ENCODE measurements around the gene PRR3. TPM values are rescaled to one million over a fixed set of nuclear protein-coding genes. Genes with fewer than 3 reads are reported as not detected.

The PRR3 gene
- total RNA-seq, 1 donor from 2014 or later: 17.1 TPM

DNA sequence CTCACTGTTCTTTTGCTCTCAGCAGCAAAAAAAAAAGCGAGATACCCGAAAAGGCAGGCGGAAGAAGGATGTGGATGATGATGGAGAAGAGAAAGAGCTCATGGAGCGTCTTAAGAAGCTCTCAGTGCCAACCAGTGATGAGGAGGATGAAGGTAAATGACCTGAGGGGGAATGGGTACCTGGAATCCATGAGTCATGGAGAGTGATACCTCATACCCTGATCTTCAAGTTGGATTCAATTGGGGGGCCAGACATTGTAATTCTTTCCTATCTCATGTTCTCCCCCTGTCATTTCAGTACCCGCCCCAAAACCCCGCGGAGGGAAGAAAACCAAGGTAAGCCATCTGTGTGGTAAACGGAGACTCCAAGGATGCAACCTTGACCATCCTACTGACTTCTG is 21.0 kb downstream of the PRR3 start:
- Mint-ChIP-seq H3K27ac (ENCODE audit: unreplicated experiment) (no peak overlapping the region), H3K9me3 (ENCODE audit: unreplicated experiment) (no peaks in the 10 kb centered on the region)
- TF ChIP-seq, protein P1, sequence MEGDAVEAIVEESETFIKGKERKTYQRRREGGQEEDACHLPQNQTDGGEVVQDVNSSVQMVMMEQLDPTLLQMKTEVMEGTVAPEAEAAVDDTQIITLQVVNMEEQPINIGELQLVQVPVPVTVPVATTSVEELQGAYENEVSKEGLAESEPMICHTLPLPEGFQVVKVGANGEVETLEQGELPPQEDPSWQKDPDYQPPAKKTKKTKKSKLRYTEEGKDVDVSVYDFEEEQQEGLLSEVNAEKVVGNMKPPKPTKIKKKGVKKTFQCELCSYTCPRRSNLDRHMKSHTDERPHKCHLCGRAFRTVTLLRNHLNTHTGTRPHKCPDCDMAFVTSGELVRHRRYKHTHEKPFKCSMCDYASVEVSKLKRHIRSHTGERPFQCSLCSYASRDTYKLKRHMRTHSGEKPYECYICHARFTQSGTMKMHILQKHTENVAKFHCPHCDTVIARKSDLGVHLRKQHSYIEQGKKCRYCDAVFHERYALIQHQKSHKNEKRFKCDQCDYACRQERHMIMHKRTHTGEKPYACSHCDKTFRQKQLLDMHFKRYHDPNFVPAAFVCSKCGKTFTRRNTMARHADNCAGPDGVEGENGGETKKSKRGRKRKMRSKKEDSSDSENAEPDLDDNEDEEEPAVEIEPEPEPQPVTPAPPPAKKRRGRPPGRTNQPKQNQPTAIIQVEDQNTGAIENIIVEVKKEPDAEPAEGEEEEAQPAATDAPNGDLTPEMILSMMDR (IDR thresholded peaks at IDR 0.05): no peak

GRCh38 chr6:30583921-30584320 is 26.8 kb downstream of the PRR3 start:
- no peaks in the 10 kb centered on the region for H3K9me3 Mint-ChIP-seq (ENCODE audit: unreplicated experiment)
- no peaks in the 10 kb centered on the region for H3K4me1 Mint-ChIP-seq (ENCODE audit: unreplicated experiment)
- peaks cover 65% of the 10 kb centered on the region for H3K36me3 Mint-ChIP-seq (ENCODE audit: unreplicated experiment)
- H3K27ac Mint-ChIP-seq (ENCODE audit: unreplicated experiment): no peak overlapping the region
- TF ChIP-seq, protein P1 (IDR thresholded peaks at IDR 0.05): no peak
- no peaks in the 10 kb centered on the region for H3K27me3 Mint-ChIP-seq (ENCODE audit: unreplicated experiment)
- DNase-seq (ENCODE audit: extremely low spot score, unreplicated experiment): no peak
- H3K4me3 Mint-ChIP-seq (ENCODE audit: unreplicated experiment): no peak overlapping the region

More for the DNA sequence above, 21.0 kb downstream of the PRR3 start:
- Mint-ChIP-seq H3K36me3 (ENCODE audit: unreplicated experiment) (peaks cover 53% of the 10 kb centered on the region), H3K27me3 (ENCODE audit: unreplicated experiment) (no peaks in the 10 kb centered on the region), H3K4me3 (ENCODE audit: unreplicated experiment) (no peak overlapping the region), H3K4me1 (ENCODE audit: unreplicated experiment) (peaks cover 15% of the 10 kb centered on the region)
- DNase-seq (ENCODE audit: extremely low spot score, unreplicated experiment): no peak

- TF ChIP-seq, protein P1 (IDR thresholded peaks at IDR 0.05): no peak
- no peak for DNase-seq (ENCODE audit: extremely low spot score, unreplicated experiment)
- Mint-ChIP-seq H3K4me3 (ENCODE audit: unreplicated experiment) (no peak overlapping the region), H3K36me3 (ENCODE audit: unreplicated experiment) (peaks cover 46% of the 10 kb centered on the region), H3K27ac (ENCODE audit: unreplicated experiment) (no peak overlapping the region), H3K4me1 (ENCODE audit: unreplicated experiment) (no peaks in the 10 kb centered on the region), H3K27me3 (ENCODE audit: unreplicated experiment) (no peaks in the 10 kb centered on the region), H3K9me3 (ENCODE audit: unreplicated experiment) (no peaks in the 10 kb centered on the region)
Measured at GRCh38 chr6:30589754-30590358, 32.8 kb downstream of the PRR3 start.

- H3K9me3 Mint-ChIP-seq (ENCODE audit: unreplicated experiment): no peaks in the 10 kb centered on the region
- H3K4me1 Mint-ChIP-seq (ENCODE audit: unreplicated experiment): no peaks in the 10 kb centered on the region
- H3K27me3 Mint-ChIP-seq (ENCODE audit: unreplicated experiment): no peaks in the 10 kb centered on the region
- TF ChIP-seq, protein P1 (IDR thresholded peaks at IDR 0.05): no peak
- no peak for DNase-seq (ENCODE audit: extremely low spot score, unreplicated experiment)
- H3K36me3 Mint-ChIP-seq (ENCODE audit: unreplicated experiment): peaks cover 44% of the 10 kb centered on the region
- H3K4me3 Mint-ChIP-seq (ENCODE audit: unreplicated experiment): no peak overlapping the region
- no peak overlapping the region for H3K27ac Mint-ChIP-seq (ENCODE audit: unreplicated experiment)
Measured at GRCh38 chr6:30590509-30590908, 33.4 kb downstream of the PRR3 start.

GRCh38 chr6:30591008-30591407 is 33.9 kb downstream of the PRR3 start:
- DNase-seq (ENCODE audit: extremely low spot score, unreplicated experiment): no peak
- Mint-ChIP-seq H3K4me1 (ENCODE audit: unreplicated experiment) (no peaks in the 10 kb centered on the region), H3K27me3 (ENCODE audit: unreplicated experiment) (no peaks in the 10 kb centered on the region), H3K27ac (ENCODE audit: unreplicated experiment) (no peak overlapping the region), H3K9me3 (ENCODE audit: unreplicated experiment) (no peaks in the 10 kb centered on the region), H3K36me3 (ENCODE audit: unreplicated experiment) (peaks cover 39% of the 10 kb centered on the region), H3K4me3 (ENCODE audit: unreplicated experiment) (no peak overlapping the region)
- TF ChIP-seq, protein P1 (IDR thresholded peaks at IDR 0.05): no peak

Measured in osteocyte (in vitro differentiated cells).